Stimulated activated CD4-positive, alpha-beta T cell treated with anti-CD3 and anti-CD28 coated beads, Interleukin-2, amount 100 ng/mL, for 4 hours (primary cell): Measurements from ENCODE around the gene SMOC2.
"Not testable (repeated sequence)": the region's sequence is repeated elsewhere in the genome, so short reads cannot be mapped to it uniquely, and the experiment has no call there.

Source experiments
- DNase-seq: peaks from one replicate; pipeline ENCODE4 v3.0.0-alpha.2; 2020; ENCODE audit warnings: low read depth

The SMOC2 gene

GRCh38 chr6:168517742-168518347 is 76.9 kb downstream of the SMOC2 start:
- DNase-seq: no peak

DNA sequence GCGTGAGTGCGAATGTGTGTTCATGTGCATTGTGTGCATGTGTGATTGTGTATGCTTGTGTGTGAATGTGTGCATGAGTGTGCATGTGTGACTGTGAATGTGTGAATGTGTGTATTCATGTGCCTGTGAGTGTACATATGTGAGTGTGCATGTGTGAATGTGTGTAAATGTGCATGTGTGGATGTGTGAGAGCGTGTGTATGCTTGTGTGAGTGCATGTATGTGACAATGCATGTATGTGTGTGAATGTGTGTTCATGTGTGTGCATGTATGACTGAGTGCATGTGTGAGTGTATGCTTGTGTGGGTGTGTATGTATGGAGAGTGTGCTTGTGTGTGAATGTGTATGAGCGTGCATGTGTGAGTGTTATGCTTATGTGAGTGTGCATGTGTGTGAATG is 77.4 kb downstream of the SMOC2 start:
- DNase-seq: no peak

GRCh38 chr6:168518867-168519266 is 77.9 kb downstream of the SMOC2 start:
- DNase-seq: no peak

DNA sequence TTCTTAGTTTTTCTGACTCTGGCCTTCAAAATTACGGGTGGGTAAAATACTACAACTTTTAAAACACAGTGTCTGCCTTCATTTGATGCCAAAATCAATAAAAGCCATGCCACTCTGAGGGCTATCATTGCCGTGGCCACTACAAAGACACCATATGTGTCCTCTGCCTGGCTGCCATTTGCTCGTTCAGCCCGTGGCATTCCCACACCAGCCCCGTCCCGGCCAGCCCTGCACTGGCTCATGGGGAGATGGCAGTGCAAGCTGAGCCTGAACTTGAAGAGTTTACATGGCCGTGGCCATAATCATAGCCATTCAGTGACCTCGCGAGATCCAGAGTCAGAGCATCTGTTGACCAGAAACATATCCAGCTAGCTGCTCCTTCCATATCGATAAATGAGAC is 79.2 kb downstream of the SMOC2 start:
- DNase-seq: no peak

GRCh38 chr6:168524571-168525001 is 83.6 kb downstream of the SMOC2 start:
- DNase-seq: no peak

- DNase-seq: no peak
Observed at GRCh38 chr6:168525114-168525513, 84.1 kb downstream of the SMOC2 start.

DNA sequence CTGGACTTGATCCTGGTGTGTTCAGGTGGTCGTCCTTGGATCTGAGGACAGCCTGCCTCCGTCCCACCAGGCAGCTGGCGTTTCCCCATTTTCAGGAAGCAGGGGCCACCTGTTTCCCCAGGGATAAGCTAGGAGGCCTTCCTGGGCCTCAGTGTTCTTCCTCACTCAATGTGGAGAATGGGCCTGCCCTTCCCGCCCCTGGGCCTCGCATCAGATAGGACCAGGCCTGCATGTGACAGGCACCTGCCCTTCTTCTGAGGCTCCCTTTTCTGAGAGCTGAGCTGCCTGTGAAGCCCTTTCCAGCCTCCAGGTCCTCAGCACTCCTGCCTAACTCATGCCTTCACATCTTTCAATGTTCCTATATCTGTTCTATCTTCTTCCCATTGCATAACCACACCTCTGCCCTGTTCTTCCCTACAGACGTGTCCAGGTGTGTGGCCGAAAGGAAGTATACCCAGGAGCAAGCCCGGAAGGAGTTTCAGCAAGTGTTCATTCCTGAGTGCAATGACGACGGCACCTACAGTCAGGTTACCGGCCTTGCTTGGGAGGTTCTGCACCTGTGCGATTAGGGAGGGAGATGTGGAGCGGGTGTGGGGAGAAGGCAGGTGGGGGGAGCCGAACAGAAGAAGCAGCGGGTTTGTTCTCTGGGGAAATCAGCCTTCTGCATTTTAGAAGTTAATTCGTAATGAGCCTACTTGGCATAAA is 85.1 kb downstream of the SMOC2 start:
- no peak for DNase-seq

- no peak for DNase-seq
Observed at GRCh38 chr6:168526841-168527281, 85.9 kb downstream of the SMOC2 start.

DNA sequence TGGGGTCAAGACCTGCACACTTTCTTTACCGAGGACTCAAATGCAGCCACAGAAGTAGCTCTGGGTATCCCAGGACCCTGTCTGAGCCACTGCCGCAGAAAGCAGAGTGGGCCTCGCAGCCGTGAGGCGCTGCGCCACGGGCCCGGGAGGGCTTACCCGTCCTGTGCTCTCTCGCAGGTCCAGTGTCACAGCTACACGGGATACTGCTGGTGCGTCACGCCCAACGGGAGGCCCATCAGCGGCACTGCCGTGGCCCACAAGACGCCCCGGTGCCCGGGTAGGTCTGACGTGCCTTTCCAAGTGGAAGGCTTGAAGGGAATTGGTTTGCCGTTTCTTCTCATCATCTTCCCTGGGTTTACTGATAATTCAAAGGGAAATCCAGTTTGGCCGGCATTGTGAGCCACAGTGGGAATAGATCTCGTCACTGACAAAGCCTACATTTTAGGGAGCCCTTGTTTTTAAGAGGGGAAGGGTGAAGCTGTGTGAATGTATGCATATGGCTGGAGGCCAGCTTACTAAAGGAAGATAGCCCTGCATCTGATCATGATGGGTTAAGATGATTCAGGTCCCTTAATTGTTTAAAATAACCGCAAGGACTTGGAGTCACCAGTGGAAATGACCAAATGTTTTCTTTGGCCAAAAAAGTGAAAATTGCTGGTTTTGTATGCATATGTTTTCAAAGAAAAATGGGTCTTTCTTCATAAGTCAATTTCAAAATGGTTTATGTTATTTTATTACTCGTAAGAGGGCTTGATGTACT is 86.6 kb downstream of the SMOC2 start:
- DNase-seq: no peak

DNA sequence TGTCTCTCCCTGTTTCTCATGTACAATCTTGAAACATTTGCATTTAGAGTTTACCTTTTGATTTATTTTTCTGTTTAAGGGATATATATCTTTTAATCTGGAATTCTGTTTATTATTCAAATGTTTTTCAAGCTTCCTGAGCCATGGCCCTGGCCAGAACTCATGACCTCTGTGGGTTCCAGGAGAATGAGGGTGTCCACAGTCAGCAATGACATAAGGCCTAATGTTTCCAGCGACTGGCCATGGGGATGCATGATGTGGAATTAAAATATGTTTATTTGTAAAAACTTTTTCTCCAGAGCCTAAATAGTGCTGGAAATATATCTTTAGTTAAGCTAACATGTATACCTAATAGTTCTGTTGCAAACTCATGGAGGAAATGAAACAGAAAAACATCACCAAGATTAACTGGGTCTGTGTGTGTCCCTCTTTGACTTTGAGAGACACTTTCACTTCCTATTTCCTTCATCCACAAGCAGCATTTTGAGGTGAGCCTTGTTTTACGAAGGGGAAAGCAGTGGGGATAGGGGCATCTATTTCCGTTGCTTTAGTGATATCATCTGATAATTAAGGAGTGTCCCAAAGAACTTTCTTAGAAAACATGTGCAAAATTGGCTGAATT is 87.6 kb downstream of the SMOC2 start:
- no peak for DNase-seq

DNA sequence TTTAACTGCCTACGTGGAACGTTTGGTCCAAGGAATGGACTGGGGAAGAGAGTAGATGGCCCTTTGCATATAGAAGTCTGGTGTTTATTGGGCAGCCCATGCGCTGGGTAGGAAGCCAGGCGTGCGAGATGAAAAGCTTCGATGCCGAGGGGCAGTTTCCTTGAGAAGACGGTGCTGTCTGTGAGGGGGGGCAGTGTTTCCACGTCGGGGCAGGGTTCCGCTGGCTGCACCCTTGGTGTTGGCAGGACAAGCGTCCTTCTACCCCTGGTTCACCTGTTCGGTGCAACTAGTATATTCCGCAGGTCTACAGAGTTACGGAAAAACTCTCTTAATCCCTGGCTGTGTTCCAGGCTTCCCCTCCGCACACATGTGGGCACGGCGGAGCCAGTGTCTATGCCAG is 88.2 kb downstream of the SMOC2 start:
- DNase-seq: no peak

GRCh38 chr6:168530653-168531071 is 89.7 kb downstream of the SMOC2 start:
- DNase-seq: no peak

DNA sequence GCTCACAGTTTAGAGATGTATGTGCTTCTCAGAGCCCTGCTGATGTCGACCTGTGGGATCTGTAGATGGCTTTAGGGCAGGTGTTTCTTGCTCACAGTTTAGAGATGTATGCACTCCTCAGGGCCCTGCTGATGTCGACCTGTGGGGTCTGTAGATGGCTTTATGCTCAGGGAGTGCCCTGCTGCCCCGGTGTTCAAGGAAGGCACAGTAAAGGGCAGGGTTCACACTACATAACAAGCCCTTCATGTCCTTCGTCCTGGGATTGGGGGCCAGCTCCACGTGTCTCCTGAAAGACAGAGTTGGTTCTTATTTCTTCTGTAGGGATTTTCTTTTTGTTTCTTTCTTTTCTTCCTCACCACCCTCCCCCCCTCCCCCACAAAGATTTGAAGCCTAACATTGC is 91.1 kb downstream of the SMOC2 start:
- DNase-seq: no peak

GRCh38 chr6:168533414-168533813 is 92.4 kb downstream of the SMOC2 start:
- DNase-seq: no peak

DNA sequence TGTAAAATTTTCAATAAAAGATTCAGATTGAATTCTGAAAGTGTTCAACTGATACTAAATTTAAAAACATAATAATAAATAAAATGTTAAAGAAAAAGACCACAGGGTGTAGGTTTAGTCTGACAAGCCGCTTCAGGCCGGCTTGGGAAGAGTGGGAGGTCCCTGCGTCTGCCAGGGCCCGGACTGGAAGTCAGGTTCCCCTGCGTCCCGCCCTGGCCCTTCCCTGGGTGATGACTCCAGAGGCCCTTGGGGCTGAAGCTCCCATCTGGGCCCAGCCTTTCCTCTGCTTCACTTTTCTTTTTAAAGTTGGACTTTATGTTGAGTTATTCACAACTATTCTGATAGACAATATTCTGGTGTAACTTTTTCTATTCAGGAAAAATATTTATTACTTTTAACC is 93.3 kb downstream of the SMOC2 start:
- DNase-seq: no peak

- no peak for DNase-seq
Observed at GRCh38 chr6:168535711-168536110, 94.7 kb downstream of the SMOC2 start.

DNA sequence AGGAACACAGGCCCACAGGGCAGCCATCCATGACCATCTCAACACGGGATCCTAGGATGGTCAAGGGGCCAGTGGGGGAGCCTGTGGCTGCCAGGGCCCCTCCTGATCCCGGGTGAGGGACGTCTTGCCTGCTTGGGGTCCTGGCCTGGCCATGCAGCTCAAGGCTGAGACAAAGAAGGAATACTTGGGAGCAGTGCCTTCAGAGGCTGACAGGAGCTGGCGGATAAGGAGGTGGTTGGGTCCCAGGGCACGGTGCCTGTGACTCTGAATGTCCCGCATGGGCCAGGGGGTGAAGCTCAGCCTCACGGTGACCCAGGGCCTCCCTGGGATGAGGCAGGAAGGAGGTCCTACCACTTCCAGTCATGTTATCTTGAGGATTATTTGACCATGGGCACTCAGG is 95.2 kb downstream of the SMOC2 start:
- DNase-seq: no peak

GRCh38 chr6:168536665-168537539 is 95.9 kb downstream of the SMOC2 start:
- DNase-seq: no peak

GRCh38 chr6:168537540-168537884 is 96.5 kb downstream of the SMOC2 start:
- no peak for DNase-seq

- not testable (repeated sequence) for DNase-seq
Observed at GRCh38 chr6:168538188-168538891, 97.4 kb downstream of the SMOC2 start.
